ENCODE results near the gene ZNF236.

DNA sequence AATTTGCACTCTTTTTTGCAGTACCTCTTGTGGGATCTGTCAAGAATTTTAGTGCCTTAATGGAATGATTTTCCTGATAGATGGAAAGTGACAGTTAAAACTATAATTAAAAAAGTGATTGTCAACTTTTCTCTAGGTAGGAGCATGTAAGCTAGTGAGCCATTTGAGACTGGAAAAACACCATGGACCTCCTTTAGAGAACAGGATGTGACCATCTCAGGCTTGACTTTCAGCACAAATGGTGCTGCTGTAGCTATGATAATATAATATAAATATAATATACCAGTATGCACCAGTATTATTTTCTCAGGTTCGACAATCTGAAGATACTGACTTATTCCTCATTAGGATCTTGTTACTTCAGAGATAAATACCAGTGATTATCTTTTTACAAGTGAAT is 27.8 kb downstream of the ZNF236 start:
- TF ChIP-seq, protein P1, sequence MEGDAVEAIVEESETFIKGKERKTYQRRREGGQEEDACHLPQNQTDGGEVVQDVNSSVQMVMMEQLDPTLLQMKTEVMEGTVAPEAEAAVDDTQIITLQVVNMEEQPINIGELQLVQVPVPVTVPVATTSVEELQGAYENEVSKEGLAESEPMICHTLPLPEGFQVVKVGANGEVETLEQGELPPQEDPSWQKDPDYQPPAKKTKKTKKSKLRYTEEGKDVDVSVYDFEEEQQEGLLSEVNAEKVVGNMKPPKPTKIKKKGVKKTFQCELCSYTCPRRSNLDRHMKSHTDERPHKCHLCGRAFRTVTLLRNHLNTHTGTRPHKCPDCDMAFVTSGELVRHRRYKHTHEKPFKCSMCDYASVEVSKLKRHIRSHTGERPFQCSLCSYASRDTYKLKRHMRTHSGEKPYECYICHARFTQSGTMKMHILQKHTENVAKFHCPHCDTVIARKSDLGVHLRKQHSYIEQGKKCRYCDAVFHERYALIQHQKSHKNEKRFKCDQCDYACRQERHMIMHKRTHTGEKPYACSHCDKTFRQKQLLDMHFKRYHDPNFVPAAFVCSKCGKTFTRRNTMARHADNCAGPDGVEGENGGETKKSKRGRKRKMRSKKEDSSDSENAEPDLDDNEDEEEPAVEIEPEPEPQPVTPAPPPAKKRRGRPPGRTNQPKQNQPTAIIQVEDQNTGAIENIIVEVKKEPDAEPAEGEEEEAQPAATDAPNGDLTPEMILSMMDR (conservative IDR thresholded peaks at IDR 0.05), result no peak
- TF ChIP-seq ZFX (IDR thresholded peaks at IDR 0.05), result no peak
